Lung (tissue), 12 donors: Measurements from ENCODE around the gene UBA1. TPM values are rescaled to one million over a fixed set of nuclear protein-coding genes. Genes with fewer than 3 reads are reported as not detected.

Source experiments
- ATAC-seq: fragments of 200-7000 bp; cut with Tn5 transposase; one replicate; pipeline ENCODE4 v1.9.1; 2020; ENCODE audit warnings: moderate number of reproducible peaks; ENCODE audit not compliant: insufficient read depth, low FRiP score
- DNase-seq, 3 donors: peaks; one replicate each; pipeline ENCODE4 v3.0.0-alpha.2; 2013 to 2017
- H3K27ac ChIP-seq, 2 donors: one replicate each; pipeline ENCODE4 v1.5.1; 2013; ENCODE audit warnings: mild to moderate bottlenecking in 2 of 2, moderate library complexity in 2 of 2, control low read depth in 1 of 2, inconsistent platforms in 1 of 2, low read depth in 1 of 2, low read length in 1 of 2
- H3K27me3 ChIP-seq, 3 donors: one replicate each; pipeline ENCODE4 v1.5.1; 2013; ENCODE audit warnings: low read length in 2 of 3; ENCODE audit not compliant: control insufficient read depth in 3 of 3, insufficient read depth in 3 of 3
- H3K36me3 ChIP-seq, 4 donors: one replicate each; pipeline ENCODE4 v1.5.1; 2013; ENCODE audit warnings: low read length in 4 of 4, mild to moderate bottlenecking in 1 of 4, moderate library complexity in 1 of 4; ENCODE audit not compliant: control insufficient read depth in 4 of 4, insufficient read depth in 4 of 4
- H3K4me1 ChIP-seq, 5 donors: one replicate each; pipeline ENCODE4 v1.5.1; 2013; ENCODE audit warnings: low read length in 5 of 5, mild to moderate bottlenecking in 2 of 5, moderate library complexity in 1 of 5; ENCODE audit not compliant: control insufficient read depth in 5 of 5, insufficient read depth in 5 of 5
- H3K4me3 ChIP-seq: one replicate; pipeline ENCODE4 v1.5.1; 2013; ENCODE audit warnings: mild to moderate bottlenecking, control low read depth, moderate library complexity
- H3K9ac ChIP-seq, 2 donors: one replicate each; pipeline ENCODE4 v1.5.1; 2013; ENCODE audit warnings: low read length in 2 of 2, control low read depth in 1 of 2; ENCODE audit not compliant: insufficient read depth in 1 of 2
- H3K9me3 ChIP-seq, 4 donors: one replicate each; pipeline ENCODE4 v1.5.1; 2013; ENCODE audit warnings: low read length in 3 of 4, mild to moderate bottlenecking in 1 of 4, moderate library complexity in 1 of 4; ENCODE audit not compliant: control insufficient read depth in 4 of 4, insufficient read depth in 3 of 4
- WGBS, 2 donors: extraction: QIAGEN DNeasy Blood & Tissue Kit; methylation state at CpG; one replicate each; pipeline ENCODE4 v1.1.7; 2013; 5-methylcytosine and 5-hydroxymethylcytosine counted together
- polyA plus RNA-seq, 2 donors: library from polyadenylated mRNA; stranded (reverse); fragments of 200-250 nt; gene quantifications; one replicate each; pipeline ENCODE4 v1.2.1, GENCODE V29; 2013
- total RNA-seq, 2 donors: library from RNA; depleted of rRNA in 1 of 2; stranded (reverse); fragments of >200 nt in 1 of 2; gene quantifications; one replicate each; pipeline ENCODE4 v1.2.1, GENCODE V29; 2014 to 2021
- TF ChIP-seq, protein P1 (sequence below): IDR thresholded peaks from 2 replicates; pipeline ENCODE4 v1.5.1; 2012; ENCODE audit warnings: mild to moderate bottlenecking; ENCODE audit errors: control extremely low read depth, extremely low read depth
- donor health status: control.
- donor health status: control.
- donor health status: Bipolar disorder and iron deficiency.
- donor health status: healthy.
- donor health status: DM: yes; HTN: yes; CAD: no.

The UBA1 gene
- total and polyA plus RNA-seq, 4 donors: 92.5 to 221 (median 131) TPM

DNA sequence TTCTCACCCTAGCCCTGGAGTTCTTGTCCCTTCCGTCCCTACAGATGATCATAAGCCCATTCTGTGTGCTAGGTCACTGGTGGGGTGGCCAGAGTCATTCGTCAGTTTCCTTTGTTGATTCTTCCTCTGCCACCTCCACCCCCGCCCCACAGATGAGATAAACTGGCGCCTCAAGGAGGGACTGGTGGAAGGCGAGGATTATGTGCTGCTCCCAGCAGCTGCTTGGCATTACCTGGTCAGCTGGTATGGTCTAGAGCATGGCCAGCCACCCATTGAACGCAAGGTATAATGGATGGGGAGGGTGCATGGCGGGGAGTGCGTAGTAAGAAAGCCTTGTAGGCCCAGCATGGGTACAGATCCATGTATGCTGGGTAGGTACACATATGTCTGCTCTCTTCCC lies 45.6 kb downstream of the UBA1 start:
- WGBS, 2 donors: 81 to 93% methylated on average over 8 of the region's 8 CpGs
- TF ChIP-seq, protein P1, sequence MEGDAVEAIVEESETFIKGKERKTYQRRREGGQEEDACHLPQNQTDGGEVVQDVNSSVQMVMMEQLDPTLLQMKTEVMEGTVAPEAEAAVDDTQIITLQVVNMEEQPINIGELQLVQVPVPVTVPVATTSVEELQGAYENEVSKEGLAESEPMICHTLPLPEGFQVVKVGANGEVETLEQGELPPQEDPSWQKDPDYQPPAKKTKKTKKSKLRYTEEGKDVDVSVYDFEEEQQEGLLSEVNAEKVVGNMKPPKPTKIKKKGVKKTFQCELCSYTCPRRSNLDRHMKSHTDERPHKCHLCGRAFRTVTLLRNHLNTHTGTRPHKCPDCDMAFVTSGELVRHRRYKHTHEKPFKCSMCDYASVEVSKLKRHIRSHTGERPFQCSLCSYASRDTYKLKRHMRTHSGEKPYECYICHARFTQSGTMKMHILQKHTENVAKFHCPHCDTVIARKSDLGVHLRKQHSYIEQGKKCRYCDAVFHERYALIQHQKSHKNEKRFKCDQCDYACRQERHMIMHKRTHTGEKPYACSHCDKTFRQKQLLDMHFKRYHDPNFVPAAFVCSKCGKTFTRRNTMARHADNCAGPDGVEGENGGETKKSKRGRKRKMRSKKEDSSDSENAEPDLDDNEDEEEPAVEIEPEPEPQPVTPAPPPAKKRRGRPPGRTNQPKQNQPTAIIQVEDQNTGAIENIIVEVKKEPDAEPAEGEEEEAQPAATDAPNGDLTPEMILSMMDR: no peak
- Histone ChIP-seq H3K4me3 (no peak overlapping the region), H3K4me1 (peaks cover 0 to 4% (median 0%) of the 10 kb centered on the region in 5 donors), H3K27me3 (peaks cover 0 to 53% (median 17%) of the 10 kb centered on the region in 3 donors), H3K27ac (no peak overlapping the region), H3K36me3 (peaks cover 4 to 32% (median 20%) of the 10 kb centered on the region in 4 donors), H3K9ac (no peak overlapping the region), H3K9me3 (peaks cover 0 to 2% (median 0%) of the 10 kb centered on the region in 4 donors)
- ATAC-seq (no peak), DNase-seq (no peak)

DNA sequence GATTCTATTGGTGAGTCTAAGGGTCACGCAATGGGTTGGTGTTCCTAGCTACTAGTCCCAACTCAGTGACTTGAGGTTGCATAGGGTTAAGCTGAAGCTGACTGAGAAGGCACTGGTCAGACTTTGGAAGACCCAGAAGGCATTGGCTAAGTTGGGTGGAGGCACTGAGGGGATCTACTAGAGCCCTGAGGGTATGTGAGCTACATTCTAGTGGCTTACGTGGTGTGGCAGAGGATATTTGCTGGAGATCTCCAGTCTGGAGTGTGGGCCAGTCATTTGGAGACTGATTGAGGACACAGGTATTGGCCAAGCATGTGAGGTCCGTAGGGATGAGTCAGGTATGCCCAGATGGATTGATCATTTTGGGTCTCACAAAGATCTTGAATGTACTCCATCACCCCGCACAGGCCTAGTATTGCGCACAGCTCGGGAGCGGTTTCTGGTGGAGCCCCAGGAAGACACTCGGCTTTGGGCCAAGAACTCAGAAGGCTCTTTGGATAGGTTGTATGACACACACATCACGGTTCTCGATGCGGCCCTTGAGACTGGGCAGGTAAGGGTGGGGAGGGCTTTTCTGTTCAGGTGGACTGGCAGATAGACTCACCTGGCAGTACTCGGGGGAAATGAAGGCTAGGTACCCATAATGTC lies 46.4 kb downstream of the UBA1 start:
- TF ChIP-seq, protein P1: no peak
- Histone ChIP-seq H3K4me3 (no peak overlapping the region), H3K9ac (no peak overlapping the region), H3K27ac (no peak overlapping the region), H3K9me3 (peaks cover 0 to 2% (median 0%) of the 10 kb centered on the region in 4 donors), H3K4me1 (peaks cover 0 to 4% (median 0%) of the 10 kb centered on the region in 5 donors), H3K36me3 (peaks cover 4 to 39% (median 23%) of the 10 kb centered on the region in 4 donors), H3K27me3 (peaks cover 0 to 53% (median 18%) of the 10 kb centered on the region in 3 donors)
- ATAC-seq (no peak), DNase-seq (no peak)
- 94 to 100% methylated on average over 11 to 12 of the region's 12 CpGs for WGBS, 2 donors

DNA sequence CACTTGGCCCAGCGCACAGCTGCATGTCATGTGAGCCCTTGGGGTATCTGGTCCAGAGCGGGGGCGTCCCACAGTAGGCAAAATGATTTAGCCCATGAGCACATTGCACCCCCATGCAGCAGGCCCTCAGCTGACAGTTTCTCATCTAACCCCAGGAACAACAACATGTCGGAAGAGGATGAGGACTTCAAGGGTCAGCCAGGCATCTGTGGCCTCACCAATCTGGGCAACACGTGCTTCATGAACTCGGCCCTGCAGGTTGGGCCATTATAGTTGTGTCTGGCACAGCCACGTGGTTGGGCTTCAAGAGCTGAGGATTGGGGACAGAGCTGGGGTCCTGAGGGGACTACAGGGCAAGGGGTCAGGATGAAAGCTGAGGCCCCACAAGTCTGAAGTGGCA lies 47.0 kb downstream of the UBA1 start:
- no peak for ATAC-seq
- Histone ChIP-seq H3K36me3 (peaks cover 4 to 40% (median 24%) of the 10 kb centered on the region in 4 donors), H3K9ac (no peak overlapping the region), H3K9me3 (peaks cover 0 to 2% (median 0%) of the 10 kb centered on the region in 4 donors), H3K4me1 (no peaks in the 10 kb centered on the region), H3K4me3 (no peak overlapping the region), H3K27ac (no peak overlapping the region), H3K27me3 (peaks cover 0 to 49% (median 18%) of the 10 kb centered on the region in 3 donors)
- TF ChIP-seq, protein P1: no peak
- WGBS, 2 donors: 90 to 93% methylated on average over 6 to 7 of the region's 7 CpGs
- no peak for DNase-seq
